H9 (cell line): ENCODE results near the gene DTD1. TPM values are rescaled to one million over a fixed set of nuclear protein-coding genes. Genes with fewer than 3 reads are reported as not detected.

ENCODE experiments used
- DNase-seq: peaks from one replicate; pipeline ENCODE4 v3.0.0-alpha.2; 2017
- H2AFZ ChIP-seq: one replicate; pipeline ENCODE4 v1.6.1; 2013; ENCODE audit warnings: mild to moderate bottlenecking, low read length, control low read depth, moderate library complexity
- H2AK5ac ChIP-seq: 2 replicates; pipeline ENCODE4 v1.6.1; 2013; ENCODE audit warnings: low read length, control low read depth, mixed read lengths; ENCODE audit not compliant: insufficient read length
- H2BK120ac ChIP-seq: one replicate; pipeline ENCODE4 v1.6.1; 2013; ENCODE audit warnings: low read depth, mild to moderate bottlenecking, low read length, control low read depth, inconsistent platforms; ENCODE audit not compliant: poor library complexity, severe bottlenecking
- H2BK12ac ChIP-seq: 2 replicates; pipeline ENCODE4 v1.6.1; 2013; ENCODE audit warnings: low read length, control low read depth, mixed read lengths, low read depth; ENCODE audit not compliant: insufficient read length
- H2BK15ac ChIP-seq: 2 replicates; pipeline ENCODE4 v1.6.1; 2013; ENCODE audit warnings: low read depth, low read length, control low read depth
- H2BK20ac ChIP-seq: one replicate; pipeline ENCODE4 v1.6.1; 2013; ENCODE audit warnings: low read depth, mild to moderate bottlenecking, low read length, control low read depth, inconsistent platforms; ENCODE audit not compliant: poor library complexity, severe bottlenecking
- H2BK5ac ChIP-seq: 2 replicates; pipeline ENCODE4 v1.6.1; 2013; ENCODE audit warnings: low read length, control low read depth, mixed read lengths; ENCODE audit not compliant: insufficient read length
- H3K14ac ChIP-seq: 2 replicates; pipeline ENCODE4 v1.6.1; 2013; ENCODE audit warnings: low read length, control low read depth; ENCODE audit not compliant: insufficient read depth
- H3K18ac ChIP-seq: 2 replicates; pipeline ENCODE4 v1.6.1; 2013; ENCODE audit warnings: low read depth, mild to moderate bottlenecking, mixed read lengths, low read length, control low read depth; ENCODE audit not compliant: insufficient read length
- H3K23ac ChIP-seq: 2 replicates; pipeline ENCODE4 v1.6.1; 2013; ENCODE audit warnings: low read length, control low read depth, mixed read lengths, low read depth; ENCODE audit not compliant: insufficient read length
- H3K23me2 ChIP-seq: 2 replicates; pipeline ENCODE4 v1.6.1; 2013; ENCODE audit warnings: low read depth, mild to moderate bottlenecking, mixed read lengths, low read length, control low read depth; ENCODE audit not compliant: insufficient read length, poor library complexity, severe bottlenecking
- H3K27ac ChIP-seq: 2 replicates; pipeline ENCODE4 v1.5.1; 2013; ENCODE audit warnings: low read length, control low read depth, mixed read lengths, low read depth; ENCODE audit not compliant: insufficient read length
- H3K27me3 ChIP-seq: 2 replicates; pipeline ENCODE4 v1.6.1; 2013; ENCODE audit warnings: low read length, control low read depth, inconsistent platforms; ENCODE audit not compliant: insufficient read depth
- H3K4ac ChIP-seq: 2 replicates; pipeline ENCODE4 v1.6.1; 2013; ENCODE audit warnings: low read depth, mild to moderate bottlenecking, control low read depth, inconsistent platforms, low read length, moderate library complexity
- H3K4me1 ChIP-seq: 2 replicates; pipeline ENCODE4 v1.6.1; 2013; ENCODE audit warnings: low read length, control low read depth, inconsistent platforms; ENCODE audit not compliant: insufficient read depth
- H3K4me2 ChIP-seq: 2 replicates; pipeline ENCODE4 v1.6.1; 2013; ENCODE audit warnings: low read length, control low read depth, mixed read lengths; ENCODE audit not compliant: insufficient read length, insufficient read depth
- H3K56ac ChIP-seq: 2 replicates; pipeline ENCODE4 v1.6.1; 2013; ENCODE audit warnings: low read depth, mild to moderate bottlenecking, mixed read lengths, low read length, control low read depth; ENCODE audit not compliant: insufficient read length
- H3K79me1 ChIP-seq: 2 replicates; pipeline ENCODE4 v1.6.1; 2013; ENCODE audit warnings: low read depth, mild to moderate bottlenecking, moderate library complexity, low read length, control low read depth, inconsistent platforms; ENCODE audit not compliant: insufficient read depth, poor library complexity, severe bottlenecking
- H3K79me2 ChIP-seq: 2 replicates; pipeline ENCODE4 v1.6.1; 2013; ENCODE audit warnings: low read length, control low read depth, inconsistent platforms; ENCODE audit not compliant: insufficient read depth
- H3K9ac ChIP-seq: 2 replicates; pipeline ENCODE4 v1.6.1; 2013; ENCODE audit warnings: low read length, control low read depth, mixed read lengths; ENCODE audit not compliant: insufficient read length; ENCODE audit errors: extremely low read depth
- H3K9me3 ChIP-seq: one replicate; pipeline ENCODE4 v1.6.1; 2013; ENCODE audit warnings: low read depth, low read length, inconsistent platforms; ENCODE audit not compliant: control insufficient read depth
- H3T11ph ChIP-seq: one replicate; pipeline ENCODE4 v1.6.1; 2013; ENCODE audit warnings: mild to moderate bottlenecking, low read length, control low read depth, inconsistent platforms
- H4K20me1 ChIP-seq: one replicate; pipeline ENCODE4 v1.6.1; 2013; ENCODE audit not compliant: control insufficient read depth, insufficient read length, insufficient read depth
- H4K5ac ChIP-seq: 2 replicates; pipeline ENCODE4 v1.6.1; 2013; ENCODE audit warnings: low read depth, mild to moderate bottlenecking, mixed read lengths, low read length, control low read depth; ENCODE audit not compliant: insufficient read length
- H4K8ac ChIP-seq: replicated peaks from 2 replicates; pipeline ENCODE4 v1.6.1; 2013; ENCODE audit warnings: low read length, control low read depth, mixed read lengths, low read depth; ENCODE audit not compliant: insufficient read length
- H4K91ac ChIP-seq: 2 replicates; pipeline ENCODE4 v1.6.1; 2013; ENCODE audit warnings: low read depth, mild to moderate bottlenecking, moderate library complexity, mixed read lengths, low read length, control low read depth; ENCODE audit not compliant: insufficient read length
- H3K27ac Mint-ChIP-seq, 3 experiments: 2 replicates in 2 of 3; 3 replicates in 1 of 3; pipeline ENCODE4 v1.8.0; 2020 to 2021; ENCODE audit warnings: mixed read lengths in 3 of 3, mild to moderate bottlenecking in 1 of 3, moderate library complexity in 1 of 3
- H3K27me3 Mint-ChIP-seq: 2 replicates; pipeline ENCODE4 v1.8.0; 2021; ENCODE audit warnings: low read depth, mild to moderate bottlenecking, moderate library complexity, mixed read lengths
- H3K36me3 Mint-ChIP-seq, 3 experiments: 2 replicates in 2 of 3; 3 replicates in 1 of 3; pipeline ENCODE4 v1.8.0; 2020 to 2021; ENCODE audit warnings: low read depth in 3 of 3, mixed read lengths in 3 of 3; ENCODE audit not compliant: insufficient read depth in 1 of 3
- H3K4me1 Mint-ChIP-seq, 2 experiments: 2 replicates each; pipeline ENCODE4 v1.8.0; 2020; ENCODE audit warnings: mixed read lengths in 2 of 2
- H3K4me3 Mint-ChIP-seq, 2 experiments: 2 replicates in 1 of 2; 3 replicates in 1 of 2; pipeline ENCODE4 v1.8.0; 2020 to 2021; ENCODE audit warnings: mild to moderate bottlenecking in 2 of 2, mixed read lengths in 2 of 2, moderate library complexity in 1 of 2
- H3K9me3 Mint-ChIP-seq, 2 experiments: 2 replicates in 1 of 2; 3 replicates in 1 of 2; pipeline ENCODE4 v1.8.0; 2020; ENCODE audit warnings: mild to moderate bottlenecking in 2 of 2, mixed read lengths in 2 of 2, moderate library complexity in 1 of 2
- WGBS: extraction: QIAGEN DNeasy Blood & Tissue Kit; methylation state at CpG from one replicate; pipeline ENCODE4 v1.1.7; 2013; ENCODE audit warnings: missing lambda C conversion rate, low lambda C conversion rate, mixed read lengths; ENCODE audit not compliant: insufficient read length; ENCODE audit errors: extremely low coverage; 5-methylcytosine and 5-hydroxymethylcytosine counted together
- total RNA-seq: library from RNA; stranded (reverse); gene quantifications from 2 replicates; pipeline ENCODE4 v1.2.1, GENCODE V29; 2021
- TF ChIP-seq, protein P1 (sequence below): fragments of 200-600 bp; sonication (generic); conservative IDR thresholded peaks from 3 replicates; pipeline ENCODE4 v1.8.0; 2021; ENCODE audit warnings: antibody characterized with exemption, mild to moderate bottlenecking

The DTD1 gene
- total RNA-seq, 1 experiment from 2014 or later, result 62.0 TPM

- no peak overlapping the region; a peak in 1 of 7 replicates for H3K27ac Mint-ChIP-seq
These were observed 88.5 kb downstream of the DTD1 start for GRCh38 chr20:18676396-18676795.

More at GRCh38 chr20:18676396-18676795, 88.5 kb downstream of the DTD1 start:
- H2AK5ac ChIP-seq, result no peak overlapping the region
- no peak overlapping the region for H2BK5ac ChIP-seq
- H4K8ac ChIP-seq, result no peak overlapping the region
- no peak overlapping the region for H2BK15ac ChIP-seq
- H3K9me3 ChIP-seq, result no peaks in the 10 kb centered on the region
- H3K79me1 ChIP-seq, result no peaks in the 10 kb centered on the region
- Mint-ChIP-seq H3K9me3 (no peaks in the 10 kb centered on the region), H3K36me3 (no peaks in the 10 kb centered on the region; a peak in 1 of 7 replicates), H3K4me1 (peaks cover 17 to 19% of the 10 kb centered on the region in 2 experiments), H3K27me3 (no peaks in the 10 kb centered on the region; the same call in 1 of the 2 replicates), H3K4me3 (no peak overlapping the region)
- H2AFZ ChIP-seq, result no peak overlapping the region
- WGBS, result no CpG with 5 or more reads among the region's 7 CpGs
- peaks cover 5% of the 10 kb centered on the region; the same call in 1 of the 2 replicates for H3K4me1 ChIP-seq
- H4K91ac ChIP-seq, result no peak overlapping the region
- H2BK12ac ChIP-seq, result no peak overlapping the region
- H3K18ac ChIP-seq, result no peak overlapping the region
- no peak overlapping the region for H3K4me2 ChIP-seq
- H3K14ac ChIP-seq, result no peak overlapping the region
- H2BK20ac ChIP-seq, result no peak overlapping the region
- H3K23me2 ChIP-seq, result no peaks in the 10 kb centered on the region
- no peak overlapping the region for H3K9ac ChIP-seq
- H3K27me3 ChIP-seq, result no peaks in the 10 kb centered on the region
- H3K27ac ChIP-seq, result no peak overlapping the region
- no peaks in the 10 kb centered on the region for H4K20me1 ChIP-seq
- no peak overlapping the region for H2BK120ac ChIP-seq
- no peak overlapping the region for H3K56ac ChIP-seq
- TF ChIP-seq, protein P1, sequence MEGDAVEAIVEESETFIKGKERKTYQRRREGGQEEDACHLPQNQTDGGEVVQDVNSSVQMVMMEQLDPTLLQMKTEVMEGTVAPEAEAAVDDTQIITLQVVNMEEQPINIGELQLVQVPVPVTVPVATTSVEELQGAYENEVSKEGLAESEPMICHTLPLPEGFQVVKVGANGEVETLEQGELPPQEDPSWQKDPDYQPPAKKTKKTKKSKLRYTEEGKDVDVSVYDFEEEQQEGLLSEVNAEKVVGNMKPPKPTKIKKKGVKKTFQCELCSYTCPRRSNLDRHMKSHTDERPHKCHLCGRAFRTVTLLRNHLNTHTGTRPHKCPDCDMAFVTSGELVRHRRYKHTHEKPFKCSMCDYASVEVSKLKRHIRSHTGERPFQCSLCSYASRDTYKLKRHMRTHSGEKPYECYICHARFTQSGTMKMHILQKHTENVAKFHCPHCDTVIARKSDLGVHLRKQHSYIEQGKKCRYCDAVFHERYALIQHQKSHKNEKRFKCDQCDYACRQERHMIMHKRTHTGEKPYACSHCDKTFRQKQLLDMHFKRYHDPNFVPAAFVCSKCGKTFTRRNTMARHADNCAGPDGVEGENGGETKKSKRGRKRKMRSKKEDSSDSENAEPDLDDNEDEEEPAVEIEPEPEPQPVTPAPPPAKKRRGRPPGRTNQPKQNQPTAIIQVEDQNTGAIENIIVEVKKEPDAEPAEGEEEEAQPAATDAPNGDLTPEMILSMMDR, result no peak
- no peak for DNase-seq
- no peak overlapping the region for H3T11ph ChIP-seq
- no peaks in the 10 kb centered on the region for H3K79me2 ChIP-seq
- no peak overlapping the region for H3K23ac ChIP-seq
- no peak overlapping the region for H4K5ac ChIP-seq
- no peak overlapping the region for H3K4ac ChIP-seq
